Measurements from ENCODE around the gene SYNM.

Gene SYNM

DNA sequence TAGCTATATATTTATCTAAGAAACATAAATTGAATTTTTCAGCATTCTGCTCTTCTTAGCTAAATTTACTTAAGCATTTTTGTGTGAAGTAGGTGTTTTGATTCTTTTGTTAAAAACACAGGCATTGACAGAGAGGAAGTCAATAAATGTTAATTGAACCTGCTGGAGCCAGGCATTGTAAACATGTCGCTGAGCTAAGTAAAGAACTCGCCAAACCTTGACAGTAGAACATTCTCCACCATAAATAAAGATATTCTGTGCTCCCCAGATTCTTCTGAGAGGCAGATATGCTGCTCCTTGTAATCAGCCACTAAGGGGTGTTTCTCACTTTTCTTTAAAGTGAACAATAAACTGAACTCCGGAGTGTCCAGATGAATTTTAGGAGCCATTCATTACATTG lies 38.4 kb downstream of the SYNM start:
- TF ChIP-seq EZH2phosphoT487 (IDR thresholded peaks at IDR 0.05; ENCODE audit: low read depth), result no peak
- TF ChIP-seq, protein P1, sequence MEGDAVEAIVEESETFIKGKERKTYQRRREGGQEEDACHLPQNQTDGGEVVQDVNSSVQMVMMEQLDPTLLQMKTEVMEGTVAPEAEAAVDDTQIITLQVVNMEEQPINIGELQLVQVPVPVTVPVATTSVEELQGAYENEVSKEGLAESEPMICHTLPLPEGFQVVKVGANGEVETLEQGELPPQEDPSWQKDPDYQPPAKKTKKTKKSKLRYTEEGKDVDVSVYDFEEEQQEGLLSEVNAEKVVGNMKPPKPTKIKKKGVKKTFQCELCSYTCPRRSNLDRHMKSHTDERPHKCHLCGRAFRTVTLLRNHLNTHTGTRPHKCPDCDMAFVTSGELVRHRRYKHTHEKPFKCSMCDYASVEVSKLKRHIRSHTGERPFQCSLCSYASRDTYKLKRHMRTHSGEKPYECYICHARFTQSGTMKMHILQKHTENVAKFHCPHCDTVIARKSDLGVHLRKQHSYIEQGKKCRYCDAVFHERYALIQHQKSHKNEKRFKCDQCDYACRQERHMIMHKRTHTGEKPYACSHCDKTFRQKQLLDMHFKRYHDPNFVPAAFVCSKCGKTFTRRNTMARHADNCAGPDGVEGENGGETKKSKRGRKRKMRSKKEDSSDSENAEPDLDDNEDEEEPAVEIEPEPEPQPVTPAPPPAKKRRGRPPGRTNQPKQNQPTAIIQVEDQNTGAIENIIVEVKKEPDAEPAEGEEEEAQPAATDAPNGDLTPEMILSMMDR (IDR thresholded peaks at IDR 0.05; ENCODE audit: low read depth, low read length), result no peak
- no peak overlapping the region for H3K4me3 ChIP-seq (ENCODE audit: low read length)
- H3K4me2 ChIP-seq (ENCODE audit: low read length), result no peak overlapping the region
- H3K4me1 ChIP-seq (ENCODE audit: low read length), result no peaks in the 10 kb centered on the region
- H3K79me2 ChIP-seq (ENCODE audit: low read length), result no peaks in the 10 kb centered on the region
- no peaks in the 10 kb centered on the region for H3K36me3 ChIP-seq (replicated peaks; ENCODE audit: low read depth, low read length)
- H4K20me1 ChIP-seq (ENCODE audit: insufficient read depth, low read length), result no peaks in the 10 kb centered on the region
- H2AFZ ChIP-seq (ENCODE audit: low read depth, low read length), result no peak overlapping the region
- no peak overlapping the region for H3K9ac ChIP-seq (ENCODE audit: low read length)
- no peak overlapping the region for H3K27ac ChIP-seq (ENCODE audit: low read length)
- H3K27me3 ChIP-seq (ENCODE audit: low read depth, low read length), result peaks cover 14% of the 10 kb centered on the region
- H3K9me3 ChIP-seq (ENCODE audit: insufficient read depth, low read length), result no peaks in the 10 kb centered on the region

DNA sequence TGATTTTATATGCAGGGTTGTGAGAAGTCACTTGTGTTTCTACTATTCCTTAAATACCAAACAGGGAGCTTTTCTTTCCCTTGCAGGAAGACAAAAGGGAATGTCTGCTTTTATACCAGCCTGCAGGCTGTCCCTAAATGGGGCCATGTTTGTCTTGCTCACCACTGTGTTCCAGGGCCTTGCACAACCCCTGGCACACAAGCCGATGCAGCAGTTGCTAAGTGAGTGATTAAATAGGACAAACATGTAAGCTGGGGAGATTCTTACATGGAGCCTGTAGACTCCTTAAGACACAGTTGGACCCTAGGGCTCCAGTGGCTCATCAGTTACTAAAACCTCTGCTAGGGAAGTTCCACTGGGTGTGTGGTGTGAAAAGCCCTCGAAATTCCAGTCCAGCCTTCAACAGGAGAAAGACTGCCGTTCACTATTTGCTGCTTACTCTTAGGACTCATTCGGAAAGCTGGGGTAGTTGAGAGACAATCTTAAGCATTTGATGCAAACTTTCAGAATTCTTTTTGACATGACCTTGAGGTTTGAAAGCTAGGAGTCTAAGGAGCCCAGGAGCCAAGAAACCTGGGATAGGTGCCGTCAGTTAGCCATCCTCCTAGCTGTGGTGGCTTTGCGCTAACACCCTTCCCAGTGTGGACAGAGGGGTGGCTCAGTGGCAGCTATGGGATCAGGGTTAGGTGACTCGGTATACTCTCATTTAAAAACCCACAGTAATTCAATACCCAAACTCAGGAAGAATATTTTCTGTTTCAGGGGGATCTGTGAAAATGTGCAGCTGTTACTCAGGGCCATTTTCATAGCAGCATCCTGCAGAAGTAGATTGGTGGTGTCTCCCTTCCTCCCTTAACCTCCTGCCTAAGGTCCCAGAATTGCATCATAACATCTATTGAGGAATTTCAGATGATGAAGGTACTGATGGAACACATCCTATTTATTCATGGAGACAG lies 39.1 kb downstream of the SYNM start:
- Histone ChIP-seq H3K9ac (ENCODE audit: low read length) (no peak overlapping the region), H2AFZ (ENCODE audit: low read depth, low read length) (no peak overlapping the region), H3K27ac (ENCODE audit: low read length) (no peak overlapping the region), H3K9me3 (ENCODE audit: insufficient read depth, low read length) (no peaks in the 10 kb centered on the region), H3K79me2 (ENCODE audit: low read length) (no peaks in the 10 kb centered on the region), H3K4me1 (ENCODE audit: low read length) (peaks cover 3% of the 10 kb centered on the region; the same call in 1 of the 2 replicates), H3K27me3 (ENCODE audit: low read depth, low read length) (peaks cover 14% of the 10 kb centered on the region), H4K20me1 (ENCODE audit: insufficient read depth, low read length) (no peaks in the 10 kb centered on the region), H3K4me2 (ENCODE audit: low read length) (no peak overlapping the region), H3K4me3 (ENCODE audit: low read length) (no peak overlapping the region), H3K36me3 (replicated peaks; ENCODE audit: low read depth, low read length) (no peaks in the 10 kb centered on the region)
- TF ChIP-seq, protein P1 (IDR thresholded peaks at IDR 0.05; ENCODE audit: low read depth, low read length), result no peak
- TF ChIP-seq EZH2phosphoT487 (IDR thresholded peaks at IDR 0.05; ENCODE audit: low read depth), result no peak

DNA sequence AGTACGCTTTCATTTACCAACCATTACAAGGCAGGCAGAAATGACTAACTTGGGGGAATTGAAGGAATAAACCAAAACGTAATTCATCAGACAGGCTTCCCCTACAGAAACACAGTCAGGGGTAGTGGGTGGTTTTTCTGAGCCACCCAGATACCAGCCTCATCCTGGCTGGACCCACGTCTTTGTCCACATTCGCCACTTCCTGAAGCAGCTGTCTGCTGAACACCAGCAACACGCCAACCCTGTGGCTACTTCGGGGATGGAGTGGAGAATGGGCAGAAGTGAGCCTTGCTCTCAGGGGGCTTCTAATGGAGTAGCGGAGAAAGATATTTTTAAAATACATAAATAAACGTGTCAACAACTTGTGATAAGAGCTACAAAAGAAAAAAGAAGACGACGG lies 40.1 kb downstream of the SYNM start:
- no peak for TF ChIP-seq EZH2phosphoT487 (IDR thresholded peaks at IDR 0.05; ENCODE audit: low read depth)
- TF ChIP-seq, protein P1 (IDR thresholded peaks at IDR 0.05; ENCODE audit: low read depth, low read length), result no peak
- no peak overlapping the region for H2AFZ ChIP-seq (ENCODE audit: low read depth, low read length)
- H3K4me2 ChIP-seq (ENCODE audit: low read length), result no peak overlapping the region

DNA sequence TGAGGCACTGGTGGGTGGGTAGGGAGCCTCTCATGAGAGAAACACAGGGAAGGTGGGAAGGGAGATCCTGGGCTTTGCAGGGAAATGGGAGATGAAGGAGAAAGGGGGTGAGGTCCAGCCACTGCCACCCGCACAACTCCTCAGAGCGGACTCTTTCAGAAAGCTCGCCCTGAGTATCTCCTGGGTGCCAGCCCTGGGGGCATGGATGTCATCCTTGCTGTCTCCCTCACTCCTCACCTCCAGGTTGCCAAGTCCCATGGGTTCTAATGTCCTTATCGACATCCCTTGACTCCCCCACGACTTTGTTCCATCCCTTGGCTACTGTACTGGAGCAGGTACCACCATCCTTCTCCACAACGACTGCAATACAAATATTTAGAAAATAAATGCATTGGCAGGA lies 40.9 kb downstream of the SYNM start:
- Histone ChIP-seq H2AFZ (ENCODE audit: low read depth, low read length) (no peak overlapping the region), H3K4me2 (ENCODE audit: low read length) (no peak overlapping the region), H4K20me1 (ENCODE audit: insufficient read depth, low read length) (no peaks in the 10 kb centered on the region), H3K9me3 (ENCODE audit: insufficient read depth, low read length) (no peaks in the 10 kb centered on the region), H3K36me3 (replicated peaks; ENCODE audit: low read depth, low read length) (no peaks in the 10 kb centered on the region), H3K79me2 (ENCODE audit: low read length) (no peaks in the 10 kb centered on the region), H3K27ac (ENCODE audit: low read length) (no peak overlapping the region), H3K4me1 (ENCODE audit: low read length) (peaks cover 6% of the 10 kb centered on the region; the same call in 1 of the 2 replicates), H3K27me3 (ENCODE audit: low read depth, low read length) (peaks cover 14% of the 10 kb centered on the region), H3K4me3 (ENCODE audit: low read length) (no peak overlapping the region), H3K9ac (ENCODE audit: low read length) (no peak overlapping the region)
- no peak for TF ChIP-seq EZH2phosphoT487 (IDR thresholded peaks at IDR 0.05; ENCODE audit: low read depth)
- TF ChIP-seq, protein P1 (IDR thresholded peaks at IDR 0.05; ENCODE audit: low read depth, low read length), result no peak

More for the DNA sequence above, 40.1 kb downstream of the SYNM start:
- H3K27ac ChIP-seq (ENCODE audit: low read length), result no peak overlapping the region
- H3K4me3 ChIP-seq (ENCODE audit: low read length), result no peak overlapping the region
- H3K9me3 ChIP-seq (ENCODE audit: insufficient read depth, low read length), result no peaks in the 10 kb centered on the region
- H3K27me3 ChIP-seq (ENCODE audit: low read depth, low read length), result peaks cover 14% of the 10 kb centered on the region
- peaks cover 6% of the 10 kb centered on the region; the same call in 1 of the 2 replicates for H3K4me1 ChIP-seq (ENCODE audit: low read length)
- no peaks in the 10 kb centered on the region for H3K36me3 ChIP-seq (replicated peaks; ENCODE audit: low read depth, low read length)
- no peaks in the 10 kb centered on the region for H3K79me2 ChIP-seq (ENCODE audit: low read length)
- no peaks in the 10 kb centered on the region for H4K20me1 ChIP-seq (ENCODE audit: insufficient read depth, low read length)
- no peak overlapping the region for H3K9ac ChIP-seq (ENCODE audit: low read length)
